HG03025 (cell line): ENCODE data around the gene SMAD1.
"Not testable (repeated sequence)": the region's sequence is repeated elsewhere in the genome, so short reads cannot be mapped to it uniquely, and the experiment has no call there.

Experiments used
- ATAC-seq: cut with Tn5 transposase; IDR thresholded peaks from one replicate; pipeline ENCODE4 v1.9.1; 2021; ENCODE audit warnings: mild to moderate bottlenecking, moderate library complexity; ENCODE audit not compliant: unreplicated experiment, low FRiP score

Gene SMAD1

DNA sequence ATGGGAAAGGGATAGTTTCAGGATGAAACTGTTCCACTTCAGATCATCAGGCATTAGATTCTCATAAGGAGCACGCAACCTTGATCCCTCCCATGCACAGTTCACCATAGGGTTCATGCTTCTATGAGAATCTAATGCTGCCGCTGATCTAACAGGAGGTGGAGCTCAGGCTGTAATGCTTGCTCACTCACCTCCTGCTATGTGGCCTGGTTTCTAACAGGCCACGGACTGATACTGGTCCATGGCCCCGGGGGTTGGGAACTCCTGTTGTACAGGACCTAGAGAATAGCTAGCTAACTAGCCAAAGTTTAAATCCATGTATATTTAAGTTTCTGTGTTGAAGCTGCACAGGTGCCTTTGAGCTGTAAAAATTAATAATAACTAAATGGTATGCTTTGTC is 71.7 kb downstream of the SMAD1 start:
- ATAC-seq = no peak

GRCh38 chr4:145554691-145555090 is 73.0 kb downstream of the SMAD1 start:
- no peak for ATAC-seq

GRCh38 chr4:145557720-145558119 is 76.1 kb downstream of the SMAD1 start:
- peak; percentile 83 for ATAC-seq

DNA sequence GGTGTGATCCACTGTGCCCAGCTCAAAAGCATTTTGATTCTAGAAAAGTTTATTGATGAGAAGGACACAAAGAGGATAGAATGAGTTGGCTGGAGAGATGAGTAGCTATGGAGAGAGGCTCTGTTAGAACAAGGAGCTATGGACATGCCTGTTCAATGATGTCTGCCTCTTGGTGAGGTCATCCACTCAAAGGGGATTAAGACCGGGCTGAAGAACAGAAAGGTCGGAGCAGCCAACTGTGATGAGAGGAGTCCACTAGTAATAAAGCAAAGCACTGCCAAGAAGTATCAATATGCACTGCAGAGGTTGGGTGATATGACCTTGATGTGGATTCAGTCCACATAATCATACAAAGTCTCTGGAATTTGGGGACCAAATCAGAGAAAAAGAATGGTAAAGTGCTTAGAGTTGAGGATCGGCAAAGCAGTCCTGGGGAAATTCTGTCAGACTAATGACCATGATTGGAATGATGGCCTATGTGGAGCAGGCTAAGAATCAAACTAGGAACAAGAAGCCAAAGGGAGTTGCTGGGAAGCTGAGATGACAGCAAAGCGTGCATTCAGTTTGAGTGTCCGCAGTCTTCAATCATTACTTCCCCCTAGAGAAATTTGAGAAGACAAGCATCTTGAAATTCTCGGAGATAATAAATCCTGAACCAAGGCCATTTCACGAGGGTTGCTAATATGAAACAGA is 81.8 kb downstream of the SMAD1 start:
- no peak for ATAC-seq

DNA sequence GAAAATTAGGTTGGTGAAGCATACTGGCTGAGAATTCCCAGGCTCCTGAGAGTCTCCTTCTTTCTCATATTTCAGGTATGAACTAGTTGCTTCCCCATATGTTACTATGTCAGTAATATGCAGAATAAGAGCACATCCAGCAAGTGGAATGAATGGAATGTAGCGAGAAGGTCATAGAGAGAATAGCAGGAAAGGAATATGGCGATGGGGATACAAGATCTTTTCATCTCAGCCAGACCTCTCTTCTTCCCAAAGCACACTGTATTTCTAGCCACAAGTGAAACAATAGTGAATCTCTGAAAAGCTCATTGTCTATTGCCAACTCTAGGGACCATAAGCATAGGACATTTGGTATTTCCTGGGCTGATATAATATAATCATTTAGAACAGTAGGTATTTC is 82.9 kb downstream of the SMAD1 start:
- no peak for ATAC-seq

DNA sequence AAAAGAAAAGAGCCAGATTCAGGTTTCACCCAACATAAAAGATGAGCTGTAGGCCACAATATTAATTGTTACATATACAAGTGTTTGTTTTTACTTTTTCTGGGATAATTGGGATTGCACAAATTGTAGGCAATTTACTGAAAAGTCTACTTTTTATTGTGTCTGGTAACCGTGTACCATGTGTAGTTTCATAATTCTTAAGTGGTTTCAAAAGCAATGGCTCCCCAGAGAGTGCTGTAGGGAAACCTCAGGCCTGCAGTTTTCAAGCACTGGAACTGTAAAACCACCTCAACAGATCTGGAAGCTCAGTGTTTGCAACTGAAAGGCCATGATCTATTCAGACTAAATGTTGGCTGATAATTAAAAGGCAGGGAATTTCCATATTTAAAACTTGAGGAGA is 83.7 kb downstream of the SMAD1 start:
- ATAC-seq = peak; percentile 55

DNA sequence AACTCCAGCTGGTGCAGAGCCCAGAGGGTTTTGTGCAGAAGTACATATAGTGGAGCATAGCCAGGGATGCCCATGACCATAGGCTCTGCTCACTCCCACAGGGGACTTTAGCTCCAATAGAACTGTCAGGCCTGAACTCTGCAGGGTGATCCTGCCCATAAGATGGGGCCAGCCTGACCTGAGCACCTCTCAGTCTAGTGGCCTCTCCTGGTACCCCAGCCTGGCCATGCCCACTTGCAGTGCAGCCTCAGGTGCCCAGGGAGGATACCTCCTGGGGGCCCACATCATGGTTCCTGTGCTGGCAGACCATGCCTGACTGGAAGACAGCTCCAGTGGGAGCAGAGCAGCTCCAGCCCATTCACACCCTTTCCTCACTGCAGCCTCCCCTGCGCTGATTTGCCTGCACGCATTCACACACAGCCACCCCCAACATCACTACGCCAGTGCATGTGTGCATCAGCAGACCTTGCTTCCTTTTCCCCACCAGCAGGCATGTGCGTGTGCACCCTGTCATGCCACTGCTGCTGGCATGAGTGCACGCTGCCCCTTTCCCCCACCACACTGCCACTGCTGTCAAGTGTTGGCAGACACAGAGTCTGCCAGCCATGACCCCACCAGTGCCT is 84.5 kb downstream of the SMAD1 start:
- ATAC-seq = no peak

- no peak for ATAC-seq
These were observed 85.1 kb downstream of the SMAD1 start for GRCh38 chr4:145566768-145567167.

DNA sequence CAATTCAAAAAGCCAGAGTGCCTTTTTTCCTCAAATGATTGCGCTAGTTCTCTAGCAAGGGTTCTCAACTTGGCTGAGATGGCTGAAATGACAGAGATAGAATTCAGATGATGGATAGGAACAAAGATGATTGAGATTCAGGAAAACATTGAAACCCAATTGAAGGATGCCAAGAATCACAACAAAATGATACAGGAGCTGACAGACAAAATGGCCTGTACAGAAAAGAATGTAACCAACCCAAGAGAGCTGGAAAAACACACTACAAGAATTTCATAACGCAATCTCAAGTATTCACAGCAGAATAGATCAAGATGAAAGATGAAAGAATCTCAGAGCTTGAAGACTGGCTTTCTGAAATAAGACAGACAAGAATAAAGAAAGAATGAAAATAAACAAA is 85.9 kb downstream of the SMAD1 start:
- ATAC-seq = no peak

DNA sequence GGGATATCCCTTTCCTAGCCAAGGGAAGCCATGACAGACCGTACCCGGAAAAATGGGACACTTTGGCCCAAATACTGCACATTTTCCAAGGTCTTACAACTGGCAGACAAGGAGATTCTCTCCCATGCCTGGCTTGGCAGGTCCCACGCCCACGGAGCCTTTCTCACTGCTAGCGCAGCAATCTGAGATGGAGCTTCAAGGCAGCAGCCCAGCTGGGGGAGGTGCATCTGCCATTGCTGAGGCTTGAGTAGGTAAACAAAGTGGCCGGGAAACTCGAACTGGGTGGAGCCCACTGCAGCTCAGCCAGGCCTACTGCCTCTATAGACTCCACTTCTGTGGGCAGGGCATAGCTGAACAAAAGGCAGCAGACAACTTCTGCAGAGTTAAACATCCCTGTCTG is 92.9 kb downstream of the SMAD1 start:
- ATAC-seq = not testable (repeated sequence)

DNA sequence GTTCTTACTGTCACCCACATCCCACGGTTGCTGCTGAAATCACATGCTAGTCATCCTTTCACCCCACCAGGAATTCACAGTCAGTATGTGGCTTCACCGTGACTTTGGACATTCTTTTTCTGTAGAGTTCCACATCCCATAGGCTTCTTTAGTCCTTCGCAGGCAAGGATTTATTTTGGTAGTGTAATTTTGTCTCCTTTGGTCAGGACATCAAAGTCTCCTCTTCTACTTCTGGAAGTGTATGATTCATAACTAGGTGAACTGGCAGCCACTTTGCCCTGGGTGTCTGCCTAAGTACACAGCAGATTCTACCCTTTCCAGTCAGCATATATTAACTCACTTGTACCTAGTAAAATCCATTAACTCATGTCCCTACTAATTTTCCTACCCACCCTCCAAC is 99.3 kb downstream of the SMAD1 start:
- no peak for ATAC-seq

- ATAC-seq = no peak
These were observed 101.8 kb downstream of the SMAD1 start for GRCh38 chr4:145583191-145584055.

DNA sequence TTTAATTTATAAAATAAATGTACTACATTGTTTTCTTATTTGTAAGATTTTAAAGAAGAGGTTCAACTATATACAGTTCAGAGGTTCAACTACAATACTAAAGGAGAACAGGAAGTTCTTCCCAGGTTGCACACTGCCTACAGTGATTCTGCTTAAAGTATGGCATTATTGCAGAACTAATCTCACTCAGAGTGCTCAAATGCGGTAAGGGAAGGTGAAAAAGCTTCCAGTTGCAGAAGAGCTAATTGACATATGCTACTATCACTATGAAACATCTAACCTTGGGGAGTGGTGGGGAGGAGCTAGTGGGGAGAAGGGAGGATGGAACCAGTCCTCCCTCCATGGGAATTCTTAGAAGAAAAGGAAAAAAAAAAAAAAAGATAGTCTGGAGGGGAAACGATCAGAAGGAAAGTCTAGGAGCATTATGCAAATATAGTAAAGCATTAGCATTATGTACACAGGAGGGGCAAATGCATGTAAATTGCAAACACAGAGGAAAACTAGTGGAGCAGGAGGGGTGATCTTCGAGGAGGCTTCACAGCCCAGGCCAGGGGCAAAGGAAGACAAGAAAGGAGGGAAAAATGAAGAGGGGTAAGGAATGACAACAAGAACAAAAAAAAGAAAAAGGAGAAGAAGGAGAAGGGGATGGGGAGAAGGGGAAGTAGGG is 105.6 kb downstream of the SMAD1 start:
- no peak for ATAC-seq

GRCh38 chr4:145589381-145589780 is 107.7 kb downstream of the SMAD1 start:
- ATAC-seq = not testable (repeated sequence)

- no peak for ATAC-seq
These were observed 108.5 kb downstream of the SMAD1 start for GRCh38 chr4:145589916-145590702.

DNA sequence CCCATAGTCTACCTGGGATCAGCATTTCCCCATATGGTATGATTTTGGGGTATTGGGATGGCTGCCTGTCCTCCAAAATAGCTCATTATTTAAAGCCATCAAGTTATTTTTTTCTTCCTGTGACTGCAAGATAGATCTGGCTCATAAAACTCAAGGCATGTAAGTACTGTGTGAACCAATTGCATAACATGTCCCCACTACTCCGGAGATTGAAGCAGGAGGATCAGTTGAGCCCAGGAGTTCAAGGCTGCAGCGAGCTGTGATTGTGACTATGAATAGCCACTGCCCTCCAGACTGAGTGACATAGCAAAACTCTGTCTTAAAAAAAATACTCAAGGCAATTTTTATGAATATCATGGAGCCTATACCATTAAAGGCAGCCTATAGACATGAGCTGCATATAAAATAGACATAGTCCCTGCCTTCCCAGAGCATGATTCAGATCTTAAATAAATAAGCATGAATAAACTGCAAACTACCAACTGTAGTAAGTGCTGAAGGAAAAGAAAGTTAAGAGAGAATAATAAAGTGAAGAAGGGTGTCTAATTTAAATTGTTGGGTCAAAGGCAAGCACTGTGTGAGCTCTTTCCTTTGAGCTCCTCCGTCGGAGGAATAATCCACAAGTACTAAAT is 120.6 kb downstream of the SMAD1 start:
- ATAC-seq = no peak

- ATAC-seq = no peak
These were observed 124.3 kb downstream of the SMAD1 start for GRCh38 chr4:145605941-145606340.
